SKM-1 (cell line): ENCODE data around the gene COL4A2.

ENCODE experiments used
- DNase-seq: peaks from one replicate; lab custom pipeline; 2025; ENCODE audit not compliant: unreplicated experiment; lab: John Stamatoyannopoulos, UW

The COL4A2 gene

DNA sequence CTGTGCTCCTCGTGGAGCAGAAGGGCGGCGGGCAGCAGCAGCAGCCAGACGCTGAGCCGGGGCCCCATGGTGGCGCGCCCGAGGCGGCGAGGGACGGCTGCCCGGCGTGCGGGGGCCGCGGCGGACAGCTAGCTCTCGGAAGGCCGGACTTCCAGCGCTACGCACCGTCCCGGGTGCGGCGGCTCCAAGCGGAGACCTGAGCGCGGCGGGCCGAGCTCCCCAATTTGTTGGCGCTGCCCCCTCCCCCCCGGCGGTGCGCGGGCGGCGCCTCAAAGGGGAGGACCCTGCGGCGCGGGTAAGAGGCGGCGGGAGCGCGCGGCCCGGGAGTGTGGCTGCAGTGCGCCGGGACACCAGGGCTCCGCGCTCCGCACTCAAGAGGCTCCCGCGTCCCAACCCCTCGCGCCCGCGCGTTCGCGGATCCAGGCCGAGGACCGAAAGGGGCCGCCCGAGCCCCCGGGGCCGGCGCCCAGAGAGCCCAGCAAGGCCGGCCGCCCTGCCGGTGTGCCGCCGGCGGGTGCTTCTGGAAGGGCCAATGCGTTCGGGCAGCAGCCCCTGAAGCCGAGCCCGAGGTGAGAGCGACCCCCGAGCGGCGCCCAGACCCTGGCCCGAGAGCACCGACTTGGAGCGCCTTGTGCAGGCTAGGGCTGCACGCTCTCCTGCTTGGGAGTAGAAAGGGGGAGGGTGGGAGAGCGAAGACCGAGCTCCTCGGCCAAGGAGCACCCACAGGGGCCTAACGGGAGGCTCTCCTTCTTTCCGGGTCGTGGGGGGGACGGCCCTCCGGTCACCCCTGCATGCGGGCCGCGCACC is at the start of gene COL4A2, which contains the start of gene COL4A1:
COL4A2 (plus strand) TSS at position 325 of the 807 bp plus-strand sequence. CDS start 620 bp downstream, outside the sequence.
COL4A1 (minus strand) TSS at position 198 of the 807 bp plus-strand sequence; CDS start at position 68, 130 bp downstream.
- DNase-seq = no peak

DNA sequence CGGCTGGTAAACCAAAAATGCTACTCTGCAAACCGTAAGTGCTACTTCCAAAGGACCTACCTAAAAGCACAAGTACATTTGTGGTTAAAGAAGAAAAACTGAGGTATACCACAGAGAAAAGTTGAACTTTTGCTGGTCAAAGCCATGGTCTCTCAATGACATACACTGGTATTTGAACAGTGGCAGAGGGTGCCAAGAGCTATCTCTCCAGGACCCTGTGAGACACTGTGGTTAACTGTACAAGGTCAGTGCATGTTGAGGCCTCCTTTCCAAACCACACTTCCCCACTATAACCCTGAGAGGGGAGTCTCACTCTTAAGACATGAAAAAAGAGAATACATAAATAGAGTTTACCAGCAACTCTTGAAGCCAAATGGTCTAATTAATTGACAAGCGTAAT is 49.7 kb upstream of the COL4A2 start:
- no peak for DNase-seq

DNA sequence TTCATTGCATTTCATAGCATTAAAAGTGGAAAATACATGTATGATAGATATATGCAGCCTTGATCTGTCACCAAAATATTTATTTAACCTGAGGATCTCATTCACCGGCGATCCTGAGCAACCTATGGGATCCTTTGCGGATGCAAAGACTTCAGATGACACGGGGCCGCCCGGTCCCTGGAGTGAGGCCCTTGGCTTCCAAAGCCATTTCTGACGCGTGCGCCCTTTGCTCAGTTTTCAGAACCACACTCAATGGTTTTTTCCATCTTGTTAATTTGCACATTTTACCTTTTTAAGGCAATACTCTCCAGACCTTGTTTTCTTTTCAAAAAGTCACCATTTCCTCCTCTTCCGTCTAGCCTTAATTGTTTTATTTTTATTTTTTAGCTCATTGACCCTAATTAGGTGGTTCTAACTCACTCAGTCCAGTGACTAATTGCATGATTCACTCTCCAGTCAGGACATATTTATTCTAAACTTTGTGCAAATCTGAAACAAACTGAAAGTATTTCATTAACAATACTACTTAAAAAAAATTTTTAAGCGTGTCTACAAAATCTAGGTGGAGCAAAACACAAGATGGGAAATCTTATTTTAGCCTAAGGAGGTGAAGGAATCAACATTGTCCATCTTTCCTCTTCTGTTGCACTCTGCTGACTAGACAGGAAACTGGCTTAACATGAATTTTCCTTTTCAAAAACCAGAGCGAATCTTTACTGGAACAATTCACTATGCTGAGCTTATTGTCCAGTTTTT is 48.0 kb upstream of the COL4A2 start:
- no peak for DNase-seq

DNA sequence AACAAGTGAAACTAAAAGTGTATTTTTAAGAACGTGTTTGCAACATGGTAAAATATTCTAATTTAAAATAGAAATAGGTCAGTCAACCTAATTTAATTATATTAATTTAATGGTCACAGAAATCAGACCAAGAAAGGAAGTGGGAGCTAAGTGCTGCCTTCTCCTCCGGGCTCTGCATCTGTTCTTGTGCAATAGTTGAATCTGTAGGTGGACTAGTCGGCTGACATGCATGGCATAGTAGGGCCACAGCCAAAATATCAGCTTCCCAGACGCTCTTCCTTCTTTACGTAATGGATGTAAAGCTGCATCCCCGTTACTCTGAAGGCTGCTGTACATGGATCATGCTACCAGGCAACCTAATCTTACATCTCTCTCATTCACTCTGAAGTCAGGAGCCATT is 47.4 kb upstream of the COL4A2 start:
- no peak for DNase-seq

DNA sequence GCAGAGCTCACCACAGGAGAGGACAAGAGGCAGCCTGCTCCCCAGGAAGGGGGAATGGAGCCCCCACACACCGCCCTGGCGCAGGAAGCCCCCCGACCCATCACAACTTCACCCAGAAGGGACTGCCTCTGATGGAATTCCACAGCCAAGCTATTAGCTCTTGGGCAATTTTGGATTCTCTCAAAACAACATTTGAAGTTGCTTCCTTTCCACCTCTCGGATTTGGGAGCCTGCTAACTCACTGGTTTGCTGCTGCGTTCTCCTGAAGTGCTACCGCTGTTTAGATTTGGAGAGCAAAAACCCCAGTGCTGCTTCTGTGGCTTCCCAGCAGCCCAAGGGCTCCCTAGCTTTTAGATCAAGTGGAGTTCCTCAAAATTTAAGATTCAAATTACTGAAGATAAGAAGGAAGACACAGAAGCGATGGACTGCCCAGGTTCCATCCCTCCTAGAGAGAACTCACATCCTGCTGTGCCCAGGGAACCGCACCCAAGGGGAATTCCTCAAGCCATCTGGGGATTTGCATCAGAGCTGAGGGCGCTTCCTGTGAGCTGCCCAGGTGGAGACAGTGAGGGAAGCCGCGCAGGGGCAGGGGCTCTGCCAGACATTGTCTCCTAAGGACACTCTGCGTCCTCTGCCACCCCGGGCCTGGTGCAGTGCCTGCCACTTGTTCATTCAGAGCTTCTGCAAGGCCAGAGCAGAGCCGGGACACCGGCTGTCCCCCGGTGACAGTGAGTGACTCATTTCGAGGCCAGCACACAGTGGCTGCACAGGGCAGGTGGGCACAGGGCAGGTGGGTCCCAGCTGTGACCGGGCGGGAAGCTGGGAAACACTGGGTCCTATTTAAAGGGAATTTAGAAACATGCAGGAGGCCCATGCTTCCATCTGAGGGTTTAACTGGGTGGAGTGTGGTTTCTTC is 45.7 kb upstream of the COL4A2 start:
- no peak for DNase-seq

DNA sequence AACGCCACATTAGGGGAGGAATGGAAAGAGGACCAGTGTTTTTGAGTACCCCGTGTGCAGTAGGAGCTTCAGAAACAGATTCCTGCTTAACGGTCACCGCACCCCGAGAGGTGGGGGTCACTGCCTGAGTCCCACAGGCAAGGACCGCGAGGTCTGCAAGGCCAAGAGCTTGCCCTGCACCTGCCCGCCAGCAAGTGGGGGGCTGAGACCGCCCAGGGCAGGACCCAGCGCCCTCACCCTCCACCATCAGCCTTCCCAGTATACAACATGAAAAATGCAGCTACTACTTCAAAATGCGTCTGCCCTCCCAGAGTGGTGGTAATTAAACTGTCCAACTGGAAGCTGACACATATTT is 45.0 kb upstream of the COL4A2 start:
- no peak for DNase-seq

DNA sequence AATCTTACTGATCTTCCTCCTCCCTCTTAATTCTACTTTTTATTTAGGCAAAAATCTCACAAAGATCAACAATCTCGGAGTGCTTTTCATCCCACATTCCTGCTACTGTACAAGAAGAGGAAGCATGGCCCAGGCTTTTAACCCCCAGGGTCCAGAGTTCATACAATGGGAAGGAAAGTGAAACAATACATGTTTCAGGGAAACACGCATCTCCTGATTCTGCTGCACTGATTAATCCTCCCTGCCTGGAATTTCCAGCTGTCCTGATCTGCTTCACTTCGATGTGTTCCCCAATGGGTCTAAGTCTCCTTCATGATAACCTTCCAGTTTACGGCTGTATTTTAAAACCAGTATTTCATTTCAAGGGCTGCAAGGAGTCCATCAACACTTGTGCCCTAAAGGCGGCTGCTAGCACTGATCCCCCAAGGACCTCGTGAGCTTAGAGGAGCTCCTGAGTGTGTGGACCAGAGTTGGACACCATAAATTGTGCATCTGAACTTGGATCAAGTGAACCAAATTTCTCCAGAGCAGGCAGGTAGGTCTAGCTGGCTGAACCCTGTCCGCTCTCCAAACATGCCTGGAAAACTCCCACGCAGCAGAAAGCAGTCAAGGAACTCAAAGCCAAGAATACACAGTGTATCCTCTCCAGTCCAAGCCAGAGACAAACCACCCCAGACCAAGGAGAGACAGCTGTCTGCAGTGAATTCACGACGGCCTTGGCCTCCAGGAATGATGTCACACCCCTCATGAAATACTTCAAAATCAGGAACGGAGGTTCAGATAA is 44.4 kb upstream of the COL4A2 start:
- no peak for DNase-seq

DNA sequence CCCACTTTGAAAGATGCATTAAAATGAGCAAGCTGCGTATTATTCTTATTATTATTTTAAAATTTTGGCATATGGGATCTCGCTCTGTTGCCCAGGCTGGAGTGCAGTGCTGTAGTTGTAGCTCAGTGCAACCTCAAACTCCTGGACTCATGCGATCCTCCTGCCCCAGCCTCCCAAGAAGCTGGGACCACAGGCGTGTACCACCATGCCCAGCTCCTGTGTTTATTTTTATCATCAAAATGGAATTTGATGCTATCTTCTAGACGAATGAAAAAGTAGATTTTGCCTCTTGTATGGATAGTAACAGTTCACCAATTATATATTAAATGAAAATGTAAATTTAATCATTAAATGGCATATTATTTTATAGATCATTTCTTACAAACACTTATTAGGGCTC is 43.7 kb upstream of the COL4A2 start:
- no peak for DNase-seq

DNA sequence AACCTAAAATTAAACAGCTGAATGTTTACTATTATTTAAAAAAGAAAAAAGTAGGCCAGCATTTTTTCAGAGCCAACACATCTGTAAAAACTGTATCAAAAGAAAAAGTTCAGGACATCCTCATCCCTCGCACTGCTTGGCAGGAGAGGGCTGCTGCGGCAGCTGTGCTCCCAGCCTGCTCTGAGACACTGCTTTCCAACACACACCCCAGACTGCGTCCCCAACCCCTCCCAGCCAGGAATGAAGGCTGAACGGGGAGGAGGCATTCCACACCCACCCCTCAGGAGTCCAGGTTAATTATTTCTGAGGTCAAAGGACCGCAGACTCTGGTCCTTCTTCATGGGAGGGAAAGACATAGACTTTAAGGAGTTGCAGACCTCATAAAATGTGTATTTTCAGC is 43.2 kb upstream of the COL4A2 start:
- DNase-seq = no peak

DNA sequence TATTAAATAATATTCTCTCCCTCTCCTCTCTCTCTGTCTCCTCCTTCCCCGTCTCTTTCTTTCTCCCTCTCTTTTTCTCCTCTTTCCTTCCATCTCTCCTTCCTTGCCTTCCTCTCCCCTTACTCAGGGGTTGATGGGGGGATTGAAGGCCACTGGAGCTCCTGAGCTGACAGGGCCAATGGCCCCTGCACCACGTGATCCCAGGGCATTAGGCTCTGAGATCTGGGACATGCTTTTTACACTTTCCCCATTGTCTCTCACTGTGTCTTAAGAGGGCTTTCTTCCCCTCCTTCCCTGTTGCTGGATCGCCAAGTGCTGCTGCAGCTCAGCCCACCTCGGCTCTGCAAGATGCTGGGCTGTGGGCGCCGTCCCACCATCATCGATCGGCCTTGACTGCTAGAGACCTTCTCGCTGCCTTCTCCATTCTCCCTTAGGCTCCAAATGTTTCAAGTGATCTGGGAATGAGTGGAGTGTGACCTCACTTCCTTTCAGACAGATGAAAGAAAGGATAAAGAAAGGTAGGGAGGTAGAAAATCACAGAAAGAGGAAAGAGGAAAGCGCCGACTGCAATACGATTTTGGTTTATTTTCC is 42.3 kb upstream of the COL4A2 start:
- no peak for DNase-seq

DNA sequence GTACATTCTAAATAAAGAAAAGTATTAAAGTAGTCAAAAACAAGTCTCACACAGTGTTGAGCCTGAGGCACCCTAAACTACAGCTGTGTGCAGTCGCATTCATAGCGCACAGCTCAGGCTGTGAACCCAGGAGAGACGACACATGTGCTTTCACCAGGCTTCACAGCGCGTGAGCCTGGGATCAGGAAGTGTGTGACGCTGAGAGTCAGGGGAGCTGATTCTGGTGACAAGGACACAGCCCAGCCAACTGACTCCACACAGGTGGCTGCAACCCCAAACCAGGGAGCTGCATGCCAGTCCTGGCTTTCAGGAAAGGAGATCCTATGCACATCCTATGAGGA is 41.8 kb upstream of the COL4A2 start:
- no peak for DNase-seq

DNA sequence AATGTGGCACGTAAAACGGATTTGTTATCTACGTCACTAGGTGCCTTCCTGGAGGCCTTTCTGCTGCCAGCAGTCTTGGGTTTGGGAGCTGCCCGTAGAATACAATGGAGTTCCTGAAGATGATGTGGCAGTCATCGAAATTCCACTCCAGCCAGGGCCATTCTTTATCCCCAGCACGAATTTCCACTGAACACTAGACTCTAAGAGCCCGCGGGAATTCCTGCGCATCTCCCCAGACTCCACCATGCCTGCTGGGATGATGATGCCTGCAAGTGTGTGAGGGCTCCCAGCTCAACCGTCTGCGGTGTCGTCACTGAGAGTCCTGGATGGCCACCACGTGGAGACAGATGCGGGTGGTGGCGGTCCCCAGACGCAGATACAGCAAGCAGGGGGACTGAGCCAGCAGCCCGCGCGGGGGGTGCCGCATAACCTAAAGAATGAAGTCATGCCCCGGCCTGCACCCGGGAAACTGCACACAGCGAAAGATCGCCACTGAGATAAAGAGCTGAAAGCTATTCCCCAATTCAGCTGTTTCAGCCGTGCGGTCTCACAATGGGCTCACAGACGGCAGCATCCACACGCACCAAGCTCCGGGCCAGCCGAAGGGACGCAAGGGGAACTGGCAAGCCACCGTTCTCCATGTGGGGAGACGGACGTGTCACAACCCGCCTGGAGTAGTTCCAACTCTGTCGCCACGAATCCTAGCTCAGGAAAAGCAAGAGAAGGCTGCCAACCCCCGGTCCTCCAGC is 41.2 kb upstream of the COL4A2 start:
- DNase-seq = no peak

DNA sequence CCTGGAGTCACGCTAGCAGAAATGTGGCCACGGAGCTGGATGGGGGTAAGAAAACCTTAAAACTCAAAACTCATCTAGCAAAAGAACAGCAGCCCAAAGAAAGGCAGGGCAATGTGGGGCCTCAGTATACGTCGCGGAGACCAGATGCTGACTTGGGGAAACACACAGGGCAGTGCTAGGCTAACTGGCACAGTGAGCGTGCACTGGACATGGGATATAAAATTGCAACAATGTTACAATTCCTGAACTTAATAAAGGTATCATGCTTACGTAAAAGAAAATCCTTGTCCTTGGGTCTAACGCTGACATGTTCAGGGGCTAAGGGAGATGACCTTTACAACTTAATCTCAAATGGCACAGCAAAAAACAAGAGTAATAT is 40.7 kb upstream of the COL4A2 start:
- DNase-seq = no peak

DNA sequence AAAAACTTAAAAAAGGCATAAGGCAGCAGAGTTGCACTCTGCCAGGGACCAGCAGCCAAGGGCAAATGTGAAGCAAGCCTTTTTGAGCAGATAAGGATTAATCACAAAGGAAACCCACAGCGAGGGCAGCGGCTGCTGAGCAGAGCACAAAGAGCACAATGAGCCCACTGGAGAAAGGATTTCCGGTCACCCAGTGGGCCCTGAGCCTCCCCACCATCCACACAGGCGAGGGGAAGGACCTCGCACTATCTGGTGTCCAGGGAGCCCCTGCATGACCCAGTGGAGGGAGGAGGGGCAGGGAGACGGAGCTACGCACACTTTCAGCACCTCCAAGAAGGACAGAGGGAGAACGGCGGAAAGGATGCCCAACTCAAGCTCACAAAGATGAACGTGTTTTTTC is 40.1 kb upstream of the COL4A2 start:
- no peak for DNase-seq

DNA sequence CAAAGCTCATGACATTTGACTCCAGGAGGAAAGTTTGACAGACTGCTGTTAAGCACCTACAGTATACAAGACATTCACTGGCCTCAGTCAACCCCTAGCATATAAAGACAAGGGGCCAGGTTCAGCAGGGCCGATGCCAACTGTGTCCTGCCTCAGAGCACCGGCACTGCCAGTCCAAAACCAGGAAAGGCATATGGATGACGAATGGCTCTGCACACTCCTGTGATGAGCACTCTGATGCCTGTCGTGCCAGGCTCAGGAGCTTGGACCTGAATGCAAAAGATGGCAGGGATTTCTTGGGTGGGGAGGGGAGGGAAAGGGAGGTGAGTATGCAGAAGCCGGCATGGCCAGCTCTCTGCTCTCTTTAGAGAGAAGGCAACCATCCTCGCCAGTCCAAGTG is 39.0 kb upstream of the COL4A2 start:
- no peak for DNase-seq

DNA sequence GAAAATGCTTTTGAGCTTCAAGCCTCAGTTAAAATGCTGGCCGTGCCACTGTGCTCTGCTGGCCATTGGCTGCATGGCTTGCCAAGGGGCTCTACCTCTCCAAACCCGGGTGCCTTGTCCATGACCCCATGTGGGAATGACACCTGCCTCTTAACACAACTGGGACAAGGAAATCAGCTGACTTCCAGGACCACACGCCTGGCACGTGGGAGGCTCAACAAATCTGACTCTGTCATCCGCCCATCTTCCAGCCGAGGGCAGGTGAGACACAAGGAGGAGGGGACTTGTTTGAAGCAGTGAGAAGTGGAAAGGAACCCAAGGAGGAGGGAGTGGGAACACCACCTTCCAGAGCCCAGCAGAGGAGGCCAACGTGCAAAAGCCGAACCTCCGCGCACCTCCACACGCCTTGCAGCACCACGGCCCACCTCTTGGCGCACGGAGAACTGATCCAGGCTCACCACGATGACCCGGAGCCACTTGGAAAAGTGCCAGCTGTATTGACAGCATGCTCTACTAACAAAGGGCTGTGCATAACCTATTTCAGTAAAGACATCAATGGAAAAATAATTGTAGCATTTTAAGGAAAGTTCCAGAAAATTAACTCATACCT is 38.4 kb upstream of the COL4A2 start:
- no peak for DNase-seq

DNA sequence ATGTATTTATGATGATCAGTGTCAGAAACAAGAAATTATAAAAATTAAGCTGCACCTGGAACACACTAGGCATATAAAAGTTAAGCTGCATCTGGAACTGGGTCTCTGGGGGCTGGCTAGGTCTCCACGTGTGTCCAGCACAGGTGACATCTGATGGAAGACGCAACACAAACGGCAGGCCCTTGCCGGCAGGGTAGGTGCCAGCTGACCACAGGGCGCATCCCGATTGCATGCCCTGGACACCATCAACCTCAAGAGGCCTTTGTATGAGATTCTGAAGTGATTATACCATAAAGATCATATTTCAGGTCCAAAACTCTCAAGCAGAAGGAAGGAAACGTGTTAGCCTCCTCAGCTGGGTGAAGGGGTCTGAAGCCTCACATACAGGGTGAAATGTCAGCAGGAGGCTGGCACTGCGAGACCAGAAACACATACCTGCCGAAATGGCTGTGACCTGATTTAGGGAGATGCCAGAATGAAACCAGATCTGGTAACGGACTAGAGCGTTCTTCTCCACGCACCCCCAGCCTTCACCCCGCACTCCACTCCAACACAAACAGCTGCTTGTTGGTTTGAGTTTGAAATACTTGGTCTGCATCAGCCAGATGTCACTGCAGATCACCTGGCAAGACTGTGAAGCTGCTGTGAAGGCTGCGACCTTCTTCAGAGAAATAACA is 37.4 kb upstream of the COL4A2 start:
- no peak for DNase-seq

DNA sequence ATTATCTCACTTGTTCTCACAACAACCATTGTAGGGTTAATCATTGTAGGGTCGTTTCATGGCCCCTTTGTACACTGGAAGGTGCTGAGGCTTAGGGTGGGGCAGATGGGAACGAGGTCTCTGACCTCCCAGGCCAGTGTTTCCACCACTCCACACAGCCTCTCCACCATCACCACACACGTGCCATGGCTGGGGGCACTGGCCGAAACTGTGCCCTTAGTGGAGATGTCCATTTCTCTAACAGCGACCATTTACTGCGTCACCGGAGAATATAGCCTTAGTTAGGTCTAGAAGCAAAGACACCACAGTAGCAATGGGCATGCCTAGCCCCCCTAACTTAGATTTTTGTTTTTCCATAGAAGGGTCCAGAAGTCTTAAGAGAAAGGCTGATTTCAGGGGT is 36.6 kb upstream of the COL4A2 start:
- no peak for DNase-seq

DNA sequence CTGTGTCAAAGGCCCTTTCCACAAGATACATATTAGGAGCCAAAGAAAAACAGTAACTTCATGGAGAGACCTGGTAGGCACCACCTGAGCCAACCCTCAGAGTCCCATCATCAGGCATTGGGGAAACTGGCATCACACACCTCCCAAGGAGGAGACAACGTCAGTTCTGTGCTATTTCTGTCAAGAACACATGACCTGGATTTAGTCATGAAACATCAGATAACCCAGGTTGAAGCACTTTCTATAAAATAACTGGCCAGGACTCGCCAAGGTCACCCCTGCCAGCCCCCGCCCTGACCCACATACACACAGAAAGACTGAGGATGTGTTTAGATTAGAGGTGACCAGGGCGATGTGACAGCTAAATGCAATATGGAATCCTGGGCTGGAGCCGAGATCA is 35.8 kb upstream of the COL4A2 start:
- no peak for DNase-seq
